ENCODE data around the gene SERHL2. TPM values are rescaled to one million over a fixed set of nuclear protein-coding genes. Genes with fewer than 3 reads are reported as not detected.

Gene SERHL2
- polyA plus RNA-seq, 1 donor from 2014 or later, result 0.99 TPM

DNA sequence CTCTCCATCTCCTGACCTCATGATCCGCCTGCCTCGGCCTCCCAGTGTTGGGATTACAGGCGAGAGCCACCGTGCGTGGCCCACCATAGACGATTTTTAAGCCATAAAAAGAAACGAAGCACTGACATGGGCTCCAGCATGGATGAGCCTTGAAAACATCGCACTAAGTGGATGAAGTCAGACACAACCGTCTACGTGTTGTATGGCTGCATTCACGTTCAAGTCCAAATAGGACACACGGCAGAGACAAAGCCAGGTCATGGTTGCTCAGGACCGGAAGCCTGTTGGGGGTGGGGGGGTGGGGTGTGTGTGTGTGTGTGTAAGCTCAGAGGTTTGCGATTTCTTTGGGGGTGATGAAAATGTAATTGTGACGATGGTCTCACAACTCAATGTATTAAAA, 44.2 kb upstream of the SERHL2 start:
- Histone ChIP-seq H3K27me3 (ENCODE audit: insufficient read depth, low read depth, low read length) (no peaks in the 10 kb centered on the region), H3K4me2 (ENCODE audit: low read length) (no peak overlapping the region), H3K4me3 (ENCODE audit: low read length) (no peak overlapping the region), H3K36me3 (ENCODE audit: insufficient read depth, low read length) (no peaks in the 10 kb centered on the region), H3K27ac (ENCODE audit: low read length) (no peak overlapping the region), H3K9me2 (ENCODE audit: insufficient read depth, low read length) (no peaks in the 10 kb centered on the region), H4K20me1 (ENCODE audit: insufficient read depth) (no peaks in the 10 kb centered on the region), H3F3A (ENCODE audit: insufficient read depth, low read length, poor library complexity, severe bottlenecking) (no peaks in the 10 kb centered on the region), H3K79me2 (replicated peaks; ENCODE audit: insufficient read depth, low read length) (no peaks in the 10 kb centered on the region), H2AFZ (ENCODE audit: low read depth, low read length) (no peak overlapping the region), H3K9ac (ENCODE audit: low read length) (no peak overlapping the region), H3K9me3 (ENCODE audit: low read length) (no peaks in the 10 kb centered on the region)
- no peak for TF ChIP-seq MXI1 (conservative IDR thresholded peaks at IDR 0.05; ENCODE audit: poor library complexity, severe bottlenecking)
- TF ChIP-seq SMC3 (conservative IDR thresholded peaks at IDR 0.05; ENCODE audit: poor library complexity), result no peak
- TF ChIP-seq TAF1 (IDR thresholded peaks at IDR 0.05; ENCODE audit: low read depth), result no peak
- no peak for TF ChIP-seq RAD21 (conservative IDR thresholded peaks at IDR 0.05)
- TF ChIP-seq POLR2AphosphoS5 (IDR thresholded peaks at IDR 0.05), result no peak
- TF ChIP-seq EZH2 (IDR thresholded peaks at IDR 0.05; ENCODE audit: borderline replicate concordance, insufficient read depth, low read length, poor library complexity, severe bottlenecking), result no peak
- TF ChIP-seq CTCF (IDR thresholded peaks at IDR 0.05; ENCODE audit: poor library complexity, severe bottlenecking), result no peak
- no peak for TF ChIP-seq EP300 (conservative IDR thresholded peaks at IDR 0.05; ENCODE audit: poor library complexity, severe bottlenecking)
- TF ChIP-seq, protein P1, sequence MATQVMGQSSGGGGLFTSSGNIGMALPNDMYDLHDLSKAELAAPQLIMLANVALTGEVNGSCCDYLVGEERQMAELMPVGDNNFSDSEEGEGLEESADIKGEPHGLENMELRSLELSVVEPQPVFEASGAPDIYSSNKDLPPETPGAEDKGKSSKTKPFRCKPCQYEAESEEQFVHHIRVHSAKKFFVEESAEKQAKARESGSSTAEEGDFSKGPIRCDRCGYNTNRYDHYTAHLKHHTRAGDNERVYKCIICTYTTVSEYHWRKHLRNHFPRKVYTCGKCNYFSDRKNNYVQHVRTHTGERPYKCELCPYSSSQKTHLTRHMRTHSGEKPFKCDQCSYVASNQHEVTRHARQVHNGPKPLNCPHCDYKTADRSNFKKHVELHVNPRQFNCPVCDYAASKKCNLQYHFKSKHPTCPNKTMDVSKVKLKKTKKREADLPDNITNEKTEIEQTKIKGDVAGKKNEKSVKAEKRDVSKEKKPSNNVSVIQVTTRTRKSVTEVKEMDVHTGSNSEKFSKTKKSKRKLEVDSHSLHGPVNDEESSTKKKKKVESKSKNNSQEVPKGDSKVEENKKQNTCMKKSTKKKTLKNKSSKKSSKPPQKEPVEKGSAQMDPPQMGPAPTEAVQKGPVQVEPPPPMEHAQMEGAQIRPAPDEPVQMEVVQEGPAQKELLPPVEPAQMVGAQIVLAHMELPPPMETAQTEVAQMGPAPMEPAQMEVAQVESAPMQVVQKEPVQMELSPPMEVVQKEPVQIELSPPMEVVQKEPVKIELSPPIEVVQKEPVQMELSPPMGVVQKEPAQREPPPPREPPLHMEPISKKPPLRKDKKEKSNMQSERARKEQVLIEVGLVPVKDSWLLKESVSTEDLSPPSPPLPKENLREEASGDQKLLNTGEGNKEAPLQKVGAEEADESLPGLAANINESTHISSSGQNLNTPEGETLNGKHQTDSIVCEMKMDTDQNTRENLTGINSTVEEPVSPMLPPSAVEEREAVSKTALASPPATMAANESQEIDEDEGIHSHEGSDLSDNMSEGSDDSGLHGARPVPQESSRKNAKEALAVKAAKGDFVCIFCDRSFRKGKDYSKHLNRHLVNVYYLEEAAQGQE (IDR thresholded peaks at IDR 0.05; ENCODE audit: borderline replicate concordance), result no peak

GRCh38 chr22:42511401-42511891, 42.3 kb upstream of the SERHL2 start:
- TF ChIP-seq EZH2 (IDR thresholded peaks at IDR 0.05; ENCODE audit: borderline replicate concordance, insufficient read depth, low read length, poor library complexity, severe bottlenecking) (no peak), MXI1 (conservative IDR thresholded peaks at IDR 0.05; ENCODE audit: poor library complexity, severe bottlenecking) (no peak), TAF1 (IDR thresholded peaks at IDR 0.05; ENCODE audit: low read depth) (no peak), SMC3 (conservative IDR thresholded peaks at IDR 0.05; ENCODE audit: poor library complexity) (no peak), EP300 (conservative IDR thresholded peaks at IDR 0.05; ENCODE audit: poor library complexity, severe bottlenecking) (no peak), RAD21 (conservative IDR thresholded peaks at IDR 0.05) (no peak), POLR2AphosphoS5 (IDR thresholded peaks at IDR 0.05) (no peak), CTCF (IDR thresholded peaks at IDR 0.05; ENCODE audit: poor library complexity, severe bottlenecking) (no peak)
- TF ChIP-seq, protein P1 (IDR thresholded peaks at IDR 0.05; ENCODE audit: borderline replicate concordance), result no peak
- no peaks in the 10 kb centered on the region for H3F3A ChIP-seq (ENCODE audit: insufficient read depth, low read length, poor library complexity, severe bottlenecking)
- no peaks in the 10 kb centered on the region for H3K27me3 ChIP-seq (ENCODE audit: insufficient read depth, low read depth, low read length)
- H3K27ac ChIP-seq (ENCODE audit: low read length), result no peak overlapping the region
- H3K9me3 ChIP-seq (ENCODE audit: low read length), result no peaks in the 10 kb centered on the region
- H3K36me3 ChIP-seq (ENCODE audit: insufficient read depth, low read length), result no peaks in the 10 kb centered on the region
- no peaks in the 10 kb centered on the region for H3K9me2 ChIP-seq (ENCODE audit: insufficient read depth, low read length)
- no peak overlapping the region for H3K4me3 ChIP-seq (ENCODE audit: low read length)
- H2AFZ ChIP-seq (ENCODE audit: low read depth, low read length), result no peak overlapping the region
- H3K9ac ChIP-seq (ENCODE audit: low read length), result no peak overlapping the region
- no peaks in the 10 kb centered on the region for H4K20me1 ChIP-seq (ENCODE audit: insufficient read depth)
- H3K79me2 ChIP-seq (replicated peaks; ENCODE audit: insufficient read depth, low read length), result no peaks in the 10 kb centered on the region
- no peak overlapping the region for H3K4me2 ChIP-seq (ENCODE audit: low read length)
